ENCODE data around the gene DGKG.

Gene DGKG

GRCh38 chr3:186167646-186168395 is 194.2 kb downstream of the DGKG start:
- no peak for DNase-seq

GRCh38 chr3:186166491-186167288 is 195.3 kb downstream of the DGKG start:
- DNase-seq = no peak

- DNase-seq = no peak
Measured at GRCh38 chr3:186166036-186166435, 196.0 kb downstream of the DGKG start.

DNA sequence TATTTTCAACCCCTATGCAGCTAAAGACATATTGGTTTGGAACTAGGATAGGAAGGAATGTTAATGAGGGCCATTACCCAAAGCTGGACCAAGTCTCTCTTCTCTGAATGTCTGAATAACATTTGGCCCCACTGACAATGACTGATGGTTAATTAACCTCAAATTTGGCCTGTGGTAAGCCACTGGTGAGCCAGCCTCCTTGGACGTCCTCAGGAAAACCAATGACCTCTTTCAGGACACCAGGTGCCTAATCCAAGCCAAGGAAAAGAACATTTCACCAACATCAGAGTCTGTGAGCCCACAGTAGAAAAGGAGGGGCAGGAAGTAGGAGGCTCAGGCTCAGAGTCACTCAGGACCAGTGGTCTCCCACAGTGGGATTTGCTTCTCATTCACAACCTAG is 196.7 kb downstream of the DGKG start:
- DNase-seq = no peak

DNA sequence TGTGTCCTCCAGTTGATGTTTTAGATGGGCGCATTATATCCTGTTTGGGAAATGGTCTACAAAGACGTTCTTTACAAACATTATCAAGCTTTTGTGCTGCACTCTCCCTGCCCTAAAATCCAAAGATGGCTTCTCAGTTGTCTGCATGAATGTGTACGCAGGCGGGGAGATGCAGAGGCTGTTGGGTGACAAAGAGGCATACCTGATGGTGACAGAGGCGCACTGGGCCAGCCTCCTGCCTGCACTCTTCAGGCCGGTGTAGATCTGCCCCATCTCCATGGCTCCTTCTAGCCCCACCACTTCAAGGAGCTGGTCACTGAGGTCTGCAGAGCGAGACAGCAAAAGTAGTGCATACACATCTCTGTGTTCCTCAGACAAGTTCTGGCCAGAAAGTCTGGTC is 197.3 kb downstream of the DGKG start:
- no peak for DNase-seq

- no peak for DNase-seq
Measured at GRCh38 chr3:186162221-186162620, 199.8 kb downstream of the DGKG start.

DNA sequence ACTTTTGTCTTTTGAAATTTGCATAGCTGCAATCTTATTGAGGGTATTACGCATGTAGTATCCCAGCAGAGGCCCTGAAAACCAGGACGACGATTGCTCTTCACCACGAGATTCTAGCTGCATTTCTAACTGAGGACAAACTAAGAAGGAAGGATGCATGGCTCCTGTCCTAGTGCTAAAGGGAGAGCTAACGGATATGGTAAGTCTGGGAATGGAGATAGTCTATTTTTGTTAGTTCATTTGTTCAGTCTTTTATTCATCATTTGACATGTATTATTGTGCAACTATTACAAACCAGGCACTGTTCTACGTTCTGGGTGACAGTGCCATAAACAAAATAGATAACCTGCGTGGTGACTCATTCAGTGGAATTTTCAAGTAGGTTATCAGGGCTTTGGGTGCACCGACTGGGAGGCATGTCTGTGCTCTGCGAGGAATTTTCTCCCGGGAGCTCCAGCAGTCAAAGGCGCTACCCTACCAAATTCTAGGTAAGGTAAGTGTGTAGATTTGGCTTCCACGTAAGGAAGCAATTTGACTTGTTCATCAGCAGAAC is 201.3 kb downstream of the DGKG start:
- DNase-seq = no peak

DNA sequence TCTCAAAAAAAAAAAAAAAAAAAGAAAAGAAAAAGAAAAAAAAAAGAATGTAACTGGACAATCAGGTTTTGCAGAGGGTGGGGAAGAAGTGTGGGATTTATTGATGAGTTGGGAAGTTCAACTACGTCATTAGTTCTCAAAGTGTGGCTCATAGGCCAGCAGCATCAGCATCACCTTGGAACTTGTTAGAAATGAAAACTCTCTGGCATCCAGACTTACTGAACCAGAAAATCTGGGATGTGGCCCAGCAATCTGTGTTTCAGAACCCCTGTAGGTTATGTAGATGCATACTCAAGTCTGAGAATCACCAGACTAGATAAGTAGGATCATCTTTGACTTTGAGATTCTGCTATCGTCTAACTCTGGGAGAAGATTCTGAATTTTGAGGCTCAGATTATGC is 207.4 kb downstream of the DGKG start:
- no peak for DNase-seq

- no peak for DNase-seq
Measured at GRCh38 chr3:186152889-186153292, 209.1 kb downstream of the DGKG start.

DNA sequence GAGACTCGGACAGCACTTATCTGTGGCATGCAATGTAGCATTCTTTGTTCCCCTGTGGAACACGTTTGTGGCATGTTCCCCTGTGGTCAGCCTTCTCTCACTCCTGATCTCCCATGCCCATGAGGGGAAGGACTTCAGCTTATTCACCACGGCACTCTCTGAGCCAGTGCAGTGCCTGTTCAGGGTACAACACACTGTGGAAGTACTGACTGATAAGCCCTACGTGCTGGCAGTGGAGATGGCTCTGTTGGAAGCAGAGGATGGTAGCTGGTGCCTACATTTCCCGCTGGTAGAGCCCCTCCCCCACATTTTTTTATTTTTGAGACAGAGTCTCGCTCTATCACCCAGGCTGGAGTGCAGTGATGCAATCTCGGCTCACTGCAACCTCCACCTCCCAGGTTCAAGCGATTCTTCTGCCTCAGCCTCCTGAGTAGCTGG is 209.7 kb downstream of the DGKG start:
- DNase-seq = no peak

DNA sequence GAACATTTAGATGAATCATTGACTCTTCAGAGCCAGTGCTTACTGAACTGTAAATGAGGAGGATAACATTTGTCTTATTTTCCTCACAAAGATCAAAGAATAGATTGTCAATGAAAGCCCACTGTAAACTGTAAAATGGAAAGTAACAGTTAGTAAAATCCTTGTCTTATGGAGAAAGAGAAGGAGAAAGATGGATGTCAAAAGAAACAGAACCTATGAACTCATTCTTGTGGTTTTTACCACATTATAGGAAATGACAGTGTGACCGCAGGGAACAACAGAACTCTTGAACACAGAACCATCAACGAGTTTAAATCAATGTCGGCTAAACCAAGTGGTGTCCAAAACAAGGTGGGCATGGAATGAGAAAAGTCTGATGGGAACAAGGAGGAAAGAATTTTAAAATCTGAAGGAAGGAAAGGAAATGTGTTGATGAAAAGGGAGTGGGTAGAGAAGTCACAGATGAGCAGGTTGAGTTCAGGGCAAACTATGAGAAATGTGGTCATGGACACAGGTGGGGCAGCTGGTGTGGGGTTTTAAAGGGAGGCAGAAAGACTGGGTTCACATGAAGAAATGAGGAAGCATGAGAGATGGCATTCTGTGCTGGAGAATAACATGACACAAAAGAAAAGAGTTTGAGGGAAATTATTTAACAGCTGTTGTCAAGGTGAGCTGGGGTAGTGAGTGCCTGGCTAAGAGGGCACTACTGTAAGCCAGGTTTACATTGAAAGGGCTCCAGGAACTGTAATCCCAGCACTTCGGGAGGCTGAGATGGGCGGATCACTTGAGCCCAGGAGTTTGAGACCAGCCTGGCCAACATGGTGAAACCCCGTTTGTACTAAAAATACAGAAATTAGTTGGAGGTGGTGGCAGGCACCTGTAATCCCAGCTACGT is 210.7 kb downstream of the DGKG start:
- DNase-seq = no peak

- DNase-seq = no peak
Measured at GRCh38 chr3:186150041-186150830, 211.8 kb downstream of the DGKG start.

DNA sequence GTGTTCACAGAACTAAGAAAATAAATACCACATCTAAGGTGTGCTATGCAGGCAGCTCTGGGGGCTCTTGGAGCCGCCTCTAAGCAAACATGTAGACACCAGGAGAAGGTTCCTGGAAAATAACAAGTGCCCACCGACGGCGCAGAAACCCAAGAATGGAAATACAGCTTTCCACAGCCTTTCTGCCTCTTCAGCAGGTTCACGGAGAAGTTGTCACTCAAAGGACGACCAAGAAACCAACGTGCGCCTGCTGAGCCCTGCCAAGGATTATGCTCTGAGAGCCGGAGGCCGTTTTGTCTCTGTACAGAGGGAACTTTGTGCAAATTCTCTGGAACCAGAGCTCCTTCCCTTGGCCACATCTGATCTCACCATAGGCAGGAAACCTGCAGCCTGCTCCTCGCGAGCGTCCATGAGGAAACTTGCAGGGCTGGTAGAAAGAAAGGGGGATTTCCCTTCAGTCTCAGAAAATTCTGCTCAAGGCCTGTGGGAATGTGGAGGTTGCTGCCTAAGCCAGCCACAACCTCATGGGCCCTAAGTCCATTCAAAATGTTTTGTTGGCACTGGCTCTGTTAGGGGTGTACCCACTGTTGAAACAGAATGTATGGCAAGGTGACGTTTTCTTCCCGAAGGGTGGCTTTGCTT is 212.6 kb downstream of the DGKG start:
- no peak for DNase-seq

DNA sequence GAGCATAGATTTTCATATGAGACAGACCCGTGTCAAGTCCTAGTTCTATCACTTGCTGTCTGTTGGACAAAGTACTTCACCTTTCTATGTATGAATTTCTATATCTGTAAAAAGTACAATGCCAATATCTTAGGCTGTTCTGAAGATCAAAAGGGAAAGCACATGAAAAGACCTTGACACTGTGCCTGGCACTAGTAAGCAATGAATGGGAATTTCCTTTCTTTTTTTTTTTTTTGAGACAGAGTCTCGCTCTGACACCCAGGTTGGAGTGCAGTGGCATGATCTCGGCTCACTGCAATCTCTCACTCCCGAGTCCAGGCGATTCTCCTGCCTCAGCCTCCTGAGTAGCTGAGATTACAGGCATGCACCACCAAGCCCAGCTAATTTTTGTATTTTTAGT is 217.8 kb downstream of the DGKG start:
- no peak for DNase-seq

GRCh38 chr3:186143250-186143649 is 218.8 kb downstream of the DGKG start:
- no peak for DNase-seq

GRCh38 chr3:186142393-186142932 is 219.6 kb downstream of the DGKG start:
- DNase-seq = no peak

- DNase-seq = no peak
Measured at GRCh38 chr3:186141790-186142189, 220.2 kb downstream of the DGKG start.

- DNase-seq = no peak
Measured at GRCh38 chr3:186138272-186138981, 223.6 kb downstream of the DGKG start.

- DNase-seq = no peak
Measured at GRCh38 chr3:186137051-186137685, 224.9 kb downstream of the DGKG start.

DNA sequence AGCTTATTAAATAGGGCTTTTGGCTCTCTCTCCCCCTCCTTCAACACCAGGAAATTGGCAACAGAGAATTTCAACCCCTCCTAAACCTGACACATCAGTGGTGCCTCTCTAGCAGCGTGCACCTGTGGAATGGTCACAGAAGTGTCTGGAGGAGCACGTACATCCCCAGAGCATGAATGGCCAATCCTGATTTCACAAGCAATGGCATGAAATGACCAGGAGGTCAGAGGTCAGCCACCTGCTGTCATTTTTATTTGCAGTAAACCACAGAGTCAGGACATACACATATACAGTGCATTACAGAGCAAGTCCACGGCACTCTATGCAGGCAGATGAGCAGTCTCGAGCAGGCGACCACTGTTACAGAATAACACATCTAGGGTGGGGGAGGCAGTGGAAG is 228.1 kb downstream of the DGKG start:
- no peak for DNase-seq

Measured in activated CD8-positive, alpha-beta memory T cell treated with anti-CD3 and anti-CD28 coated beads, Interleukin-2, amount 50 U/mL, for 48 hours (primary cell).